ENCODE measurements around the gene CBX4.

GRCh38 chr17:79843816-79844800 is 4.9 kb upstream of the CBX4 start:
- TF ChIP-seq CTCF (IDR thresholded peaks at IDR 0.05; ENCODE audit: insufficient read depth, low read depth, low read length) (no peak), EZH2 (IDR thresholded peaks at IDR 0.05; ENCODE audit: insufficient read depth, low read length) (no peak)
